Natural killer cell (primary cell): Measurements from ENCODE around the gene SOSTDC1. TPM values are rescaled to one million over a fixed set of nuclear protein-coding genes. Genes with fewer than 3 reads are reported as not detected.

Experiments
- ATAC-seq, 3 donors: fragments of 150-1000 bp in 2 of 3; fragments of 200-7000 bp in 1 of 3; cut with Tn5 transposase; 1 replicate in 1 of 3; 2 replicates in 2 of 3; pipeline ENCODE4 v1.10.0; 2021; ENCODE audit warnings: mild to moderate bottlenecking in 2 of 3, moderate library complexity in 2 of 3
- DNase-seq, 2 donors: peaks; one replicate each; pipeline versions ENCODE4 v3.0.0 to v3.0.0-alpha.2; 2013 to 2021; ENCODE audit warnings: mixed read lengths in 1 of 2
- H3K27ac ChIP-seq: one replicate; pipeline ENCODE4 v1.5.1; 2013; ENCODE audit warnings: mild to moderate bottlenecking, low read length
- H3K27me3 ChIP-seq: one replicate; pipeline ENCODE4 v1.6.1; 2013; ENCODE audit warnings: low read length; ENCODE audit not compliant: control insufficient read depth, insufficient read depth
- H3K36me3 ChIP-seq: one replicate; pipeline ENCODE4 v1.6.1; 2013; ENCODE audit warnings: low read length; ENCODE audit not compliant: control insufficient read depth, insufficient read depth
- H3K4me1 ChIP-seq: one replicate; pipeline ENCODE4 v1.6.1; 2013; ENCODE audit warnings: low read length; ENCODE audit not compliant: control insufficient read depth, insufficient read depth
- H3K4me3 ChIP-seq: one replicate; pipeline ENCODE4 v1.5.1; 2013; ENCODE audit warnings: low read length
- H3K9me3 ChIP-seq: one replicate; pipeline ENCODE4 v1.6.1; 2013; ENCODE audit warnings: low read length; ENCODE audit not compliant: control insufficient read depth, insufficient read depth
- H3K27ac Mint-ChIP-seq, 2 donors: one replicate each; pipeline ENCODE4 v1.8.0; 2022; ENCODE audit warnings: mild to moderate bottlenecking in 2 of 2, mixed read lengths in 2 of 2, moderate library complexity in 1 of 2
- H3K27me3 Mint-ChIP-seq, 2 donors: one replicate each; pipeline ENCODE4 v1.8.0; 2022; ENCODE audit warnings: low read depth in 2 of 2, mixed read lengths in 2 of 2
- H3K36me3 Mint-ChIP-seq: one replicate; pipeline ENCODE4 v1.8.0; 2022; ENCODE audit warnings: mixed read lengths
- H3K4me1 Mint-ChIP-seq, 2 donors: one replicate each; pipeline ENCODE4 v1.8.0; 2022; ENCODE audit warnings: mixed read lengths in 2 of 2
- H3K4me3 Mint-ChIP-seq: one replicate; pipeline ENCODE4 v1.8.0; 2022; ENCODE audit warnings: mild to moderate bottlenecking, moderate library complexity, mixed read lengths
- H3K9me3 Mint-ChIP-seq, 2 donors: one replicate each; pipeline ENCODE4 v1.8.0; 2022; ENCODE audit warnings: mixed read lengths in 2 of 2
- WGBS: methylation state at CpG from one replicate; pipeline ENCODE4 v1.1.7; 2013; ENCODE audit warnings: missing lambda C conversion rate; ENCODE audit not compliant: insufficient coverage; 5-methylcytosine and 5-hydroxymethylcytosine counted together
- intact Hi-C: fragments of 100-400 bp; cut with micrococcal nuclease; formaldehyde crosslinking; loops from one replicate; pipeline ENCODE4 v1.14.2; 2022
- total RNA-seq, 4 donors: library from RNA; stranded (reverse); fragments of 120-200 nt in 1 of 4; gene quantifications; one replicate each; pipeline versions ENCODE4 v1.2.3 to v1.2.4, GENCODE V29; 2013 to 2022
- TF ChIP-seq, protein P1 (sequence below): fragments of 200-600 bp; IDR thresholded peaks from one replicate; pipeline ENCODE4 v1.8.0; 2022; ENCODE audit warnings: antibody characterized with exemption

The SOSTDC1 gene
- total RNA-seq, 3 donors from 2014 or later (not counting 1 experiment from before 2014, with no cell fraction given), result not detected

DNA sequence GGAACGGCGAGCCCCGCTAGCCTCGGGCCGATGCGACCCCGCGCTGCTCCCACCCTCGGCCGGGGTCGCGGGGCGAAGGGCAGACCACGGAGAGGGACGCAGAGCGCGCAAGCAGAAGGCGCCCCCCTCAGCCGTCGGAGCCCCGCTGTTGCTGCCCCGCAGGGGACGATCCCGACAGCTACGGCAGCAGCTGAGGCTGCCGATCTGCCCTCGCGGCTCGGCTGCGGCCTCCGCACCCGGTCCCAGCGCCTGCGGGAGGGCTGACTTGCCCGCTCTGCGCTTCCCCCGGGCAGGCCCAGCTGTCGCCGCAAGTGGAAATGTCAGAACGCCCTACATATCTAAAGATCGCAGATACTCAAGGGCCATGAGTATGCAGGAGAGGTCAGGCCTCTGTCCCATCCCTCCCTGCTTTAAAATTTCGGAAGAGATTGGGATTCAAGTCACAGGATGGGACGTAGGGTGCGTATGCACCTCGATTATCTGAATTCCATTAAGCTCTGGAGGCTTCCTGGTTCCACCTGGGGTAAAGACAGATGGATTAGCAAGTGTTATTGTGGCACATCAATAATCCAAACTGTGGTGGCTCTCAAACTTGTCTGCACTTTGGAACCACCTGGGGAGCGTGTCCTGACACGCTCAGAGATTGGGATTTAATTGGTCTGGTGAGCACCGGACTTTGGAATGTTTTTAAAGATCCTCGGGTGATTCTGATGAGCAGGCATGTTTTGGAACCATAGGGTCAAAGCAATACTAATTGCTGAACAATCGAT is 44.0 kb downstream of the SOSTDC1 start, which contains the start of gene CRPPA:
TSS of gene CRPPA (minus strand) at position 206 of the 770 bp plus-strand sequence. CDS start 216 bp downstream, outside the sequence.
- peaks cover 0 to 4% of the 10 kb centered on the region in 2 donors for H3K27me3 Mint-ChIP-seq
- WGBS, result 12% methylated on average over 49 of the region's 50 CpGs
- TF ChIP-seq, protein P1, sequence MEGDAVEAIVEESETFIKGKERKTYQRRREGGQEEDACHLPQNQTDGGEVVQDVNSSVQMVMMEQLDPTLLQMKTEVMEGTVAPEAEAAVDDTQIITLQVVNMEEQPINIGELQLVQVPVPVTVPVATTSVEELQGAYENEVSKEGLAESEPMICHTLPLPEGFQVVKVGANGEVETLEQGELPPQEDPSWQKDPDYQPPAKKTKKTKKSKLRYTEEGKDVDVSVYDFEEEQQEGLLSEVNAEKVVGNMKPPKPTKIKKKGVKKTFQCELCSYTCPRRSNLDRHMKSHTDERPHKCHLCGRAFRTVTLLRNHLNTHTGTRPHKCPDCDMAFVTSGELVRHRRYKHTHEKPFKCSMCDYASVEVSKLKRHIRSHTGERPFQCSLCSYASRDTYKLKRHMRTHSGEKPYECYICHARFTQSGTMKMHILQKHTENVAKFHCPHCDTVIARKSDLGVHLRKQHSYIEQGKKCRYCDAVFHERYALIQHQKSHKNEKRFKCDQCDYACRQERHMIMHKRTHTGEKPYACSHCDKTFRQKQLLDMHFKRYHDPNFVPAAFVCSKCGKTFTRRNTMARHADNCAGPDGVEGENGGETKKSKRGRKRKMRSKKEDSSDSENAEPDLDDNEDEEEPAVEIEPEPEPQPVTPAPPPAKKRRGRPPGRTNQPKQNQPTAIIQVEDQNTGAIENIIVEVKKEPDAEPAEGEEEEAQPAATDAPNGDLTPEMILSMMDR, result no peak

DNA sequence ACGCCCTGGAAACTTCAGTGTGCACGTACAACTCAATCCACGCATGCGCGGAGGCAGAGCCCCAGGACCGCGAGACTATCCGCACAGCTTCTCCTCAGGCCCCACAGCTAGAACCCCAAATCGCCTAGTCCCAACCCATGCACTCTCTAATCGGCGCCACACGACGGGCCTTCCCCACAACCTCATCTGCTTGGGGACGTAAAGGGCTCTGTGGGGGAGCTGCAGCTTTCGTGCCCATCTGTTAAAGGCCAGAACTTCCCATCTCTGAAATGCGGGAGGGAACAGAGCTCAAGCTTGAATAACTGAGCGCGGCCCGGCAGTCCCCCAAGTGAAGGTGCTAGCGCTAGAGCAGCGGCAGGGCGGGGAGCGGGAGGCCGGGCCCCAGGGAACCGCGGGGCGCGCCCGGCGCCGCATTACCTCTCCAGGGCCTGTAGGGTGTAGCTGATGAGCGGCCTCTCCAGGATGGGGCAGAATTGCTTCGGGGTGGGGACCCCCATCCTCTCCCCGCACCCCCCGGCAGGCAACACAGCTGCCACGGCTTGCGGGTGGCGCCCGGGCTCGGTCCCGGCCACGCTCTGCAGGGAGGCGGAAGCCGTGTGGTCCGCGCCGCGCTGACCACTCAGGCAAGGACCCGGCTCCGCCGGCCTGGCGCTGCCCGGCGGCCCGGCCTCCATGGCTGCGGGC is 44.7 kb downstream of the SOSTDC1 start:
- peaks cover 17 to 21% of the 10 kb centered on the region in 2 donors for H3K4me1 Mint-ChIP-seq
- no peaks in the 10 kb centered on the region for H3K36me3 ChIP-seq
- no peaks in the 10 kb centered on the region for H3K27me3 ChIP-seq
- WGBS, result under 1% methylated on average over 56 of the region's 56 CpGs
- peak overlapping the region; percentile 77 for H3K27ac ChIP-seq
- no peaks in the 10 kb centered on the region for H3K36me3 Mint-ChIP-seq
- H3K27me3 Mint-ChIP-seq, result peaks cover 0 to under 1% of the 10 kb centered on the region in 2 donors
- no peaks in the 10 kb centered on the region for H3K9me3 Mint-ChIP-seq
- peak overlapping the region; percentile 85 to 91 for H3K27ac Mint-ChIP-seq
- H3K4me3 Mint-ChIP-seq, result peak overlapping the region; percentile 92
- peak overlapping the region; percentile 50 for H3K4me3 ChIP-seq
- intact Hi-C loops, result loop anchor here (2.0 kb wide), 2 partner anchors 74 to 224 kb away; partner anchors contain the start of gene ANKMY2
- TF ChIP-seq, protein P1, result peak; percentile 14
- no peaks in the 10 kb centered on the region for H3K9me3 ChIP-seq
- DNase-seq, result peak; percentile 75 to 95
- peak; percentile 89 to 93 (median 89) for ATAC-seq
- H3K4me1 ChIP-seq, result peaks cover 15% of the 10 kb centered on the region

More for the DNA sequence above, 44.0 kb downstream of the SOSTDC1 start, which contains the start of gene CRPPA:
- Histone ChIP-seq H3K4me3 (peak within 1 kb of the TSS; percentile 50), H3K27me3 (no peaks in the 10 kb centered on the region), H3K4me1 (peaks cover 15% of the 10 kb centered on the region), H3K9me3 (no peaks in the 10 kb centered on the region), H3K36me3 (no peaks in the 10 kb centered on the region), H3K27ac (peak within 1 kb of the TSS; percentile 77)
- Mint-ChIP-seq H3K4me3 (peak within 1 kb of the TSS; percentile 92), H3K27ac (peak within 1 kb of the TSS; percentile 85 to 91), H3K36me3 (no peaks in the 10 kb centered on the region), H3K9me3 (no peaks in the 10 kb centered on the region), H3K4me1 (peaks cover 17 to 21% of the 10 kb centered on the region in 2 donors)
- intact Hi-C loops, result loop anchor here (2.0 kb wide), 2 partner anchors 75 to 223 kb away; partner anchors contain the start of gene ANKMY2
- ATAC-seq (peak; percentile 17 to 42 (median 39)), DNase-seq (peak; percentile 42 to 67)

DNA sequence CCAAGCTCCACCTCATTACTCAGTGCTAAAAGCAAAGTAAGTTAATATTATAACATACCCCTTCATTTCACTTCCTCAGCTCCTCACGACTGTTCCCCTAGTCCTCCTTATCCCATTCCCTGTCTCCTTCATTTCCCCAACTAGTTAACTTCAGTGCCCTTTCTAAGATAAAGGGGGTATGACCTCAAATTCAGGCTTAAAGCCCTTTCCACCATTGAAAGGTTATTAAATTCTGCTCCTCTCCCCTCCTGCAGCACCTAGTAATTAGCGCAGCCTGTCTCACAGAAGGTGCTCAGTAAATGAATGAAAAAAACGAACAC is 45.2 kb downstream of the SOSTDC1 start:
- WGBS, result 3% methylated on average over 3 of the region's 3 CpGs
- H3K4me1 Mint-ChIP-seq, result peaks cover 17 to 21% of the 10 kb centered on the region in 2 donors
- no peaks in the 10 kb centered on the region for H3K36me3 ChIP-seq

More for the DNA sequence above, 45.2 kb downstream of the SOSTDC1 start:
- peaks cover 15% of the 10 kb centered on the region for H3K4me1 ChIP-seq
- Mint-ChIP-seq H3K27me3 (peaks cover 0 to 5% of the 10 kb centered on the region in 2 donors), H3K4me3 (peak overlapping the region; percentile 92), H3K9me3 (no peaks in the 10 kb centered on the region), H3K27ac (peak overlapping the region; percentile 85 to 91), H3K36me3 (no peaks in the 10 kb centered on the region)
- H3K27me3 ChIP-seq, result no peaks in the 10 kb centered on the region
- H3K27ac ChIP-seq, result peak overlapping the region; percentile 77
- H3K9me3 ChIP-seq, result no peaks in the 10 kb centered on the region
- DNase-seq, result no peak
- TF ChIP-seq, protein P1, result no peak
- ATAC-seq, result no peak
- peak overlapping the region; percentile 50 for H3K4me3 ChIP-seq
- intact Hi-C loops, result loop anchor here (2.0 kb wide), 2 partner anchors 73 to 225 kb away; partner anchors contain the start of gene ANKMY2
